WERI-Rb-1 (cell line): ENCODE measurements around the gene ANAPC1.
"Not testable (repeated sequence)": the region's sequence is repeated elsewhere in the genome, so short reads cannot be mapped to it uniquely, and the experiment has no call there.

ENCODE experiments used
- DNase-seq: peaks from one replicate; pipeline ENCODE4 v3.0.0-alpha.2; 2020
- H3K27ac ChIP-seq: fragments of 250-450 bp; sonication (Bioruptor Pico); 2 replicates; pipeline ENCODE4 v1.5.1; 2020; ENCODE audit warnings: mild to moderate bottlenecking, moderate library complexity
- H3K27me3 ChIP-seq: fragments of 250-450 bp; sonication (Bioruptor Pico); 2 replicates; pipeline ENCODE4 v1.5.1; 2021; ENCODE audit warnings: mild to moderate bottlenecking, low read depth, moderate library complexity; ENCODE audit not compliant: insufficient read depth, severe bottlenecking
- H3K36me3 ChIP-seq: fragments of 250-450 bp; sonication (Bioruptor Pico); 2 replicates; pipeline ENCODE4 v1.5.1; 2020; ENCODE audit warnings: mild to moderate bottlenecking, moderate library complexity
- H3K4me3 ChIP-seq: 2 replicates; pipeline ENCODE4 v1.5.1; 2011; ENCODE audit warnings: low read depth, mild to moderate bottlenecking, control low read depth, low read length
- H3K9me3 ChIP-seq: fragments of 250-450 bp; sonication (Bioruptor Pico); 2 replicates; pipeline ENCODE4 v1.5.1; 2021; ENCODE audit warnings: mild to moderate bottlenecking, moderate library complexity; ENCODE audit not compliant: severe bottlenecking
- TF ChIP-seq, protein P1 (sequence below): IDR thresholded peaks from 2 replicates; pipeline ENCODE4 v1.5.1; 2011; ENCODE audit warnings: low read depth, mild to moderate bottlenecking, control low read depth, inconsistent platforms, low read length

ANAPC1 gene

DNA sequence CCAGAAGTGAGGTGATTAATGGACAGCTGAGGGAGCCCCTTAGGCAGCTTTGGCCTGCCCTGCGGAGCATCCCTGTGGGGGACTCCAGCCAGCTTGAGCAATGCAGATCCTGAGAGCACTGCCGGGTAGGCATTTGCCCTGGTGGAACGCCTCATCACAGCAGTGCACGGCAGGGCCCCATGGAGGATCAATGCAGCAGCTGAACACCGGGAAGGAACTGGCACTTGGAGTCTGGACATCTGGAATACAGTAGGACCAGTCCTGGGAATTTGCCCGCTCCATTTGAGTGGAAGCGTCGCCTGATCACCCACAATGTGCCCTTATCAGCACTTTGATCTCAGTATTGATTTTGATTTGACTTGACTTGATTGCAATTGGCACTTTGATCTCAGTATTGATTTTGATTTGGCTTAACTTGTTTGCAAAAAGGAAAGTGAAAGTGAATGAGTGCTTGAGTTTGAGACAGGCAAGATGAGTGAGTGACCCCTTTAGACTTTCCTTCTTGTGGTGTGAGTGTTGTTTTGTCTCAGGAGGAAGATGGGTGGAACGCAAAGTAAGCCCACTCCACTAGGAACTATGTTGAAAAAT is 123.2 kb downstream of the ANAPC1 start:
- not testable (repeated sequence) for H3K27ac ChIP-seq, DNase-seq, H3K27me3 ChIP-seq, H3K4me3 ChIP-seq, H3K36me3 ChIP-seq, H3K9me3 ChIP-seq

DNA sequence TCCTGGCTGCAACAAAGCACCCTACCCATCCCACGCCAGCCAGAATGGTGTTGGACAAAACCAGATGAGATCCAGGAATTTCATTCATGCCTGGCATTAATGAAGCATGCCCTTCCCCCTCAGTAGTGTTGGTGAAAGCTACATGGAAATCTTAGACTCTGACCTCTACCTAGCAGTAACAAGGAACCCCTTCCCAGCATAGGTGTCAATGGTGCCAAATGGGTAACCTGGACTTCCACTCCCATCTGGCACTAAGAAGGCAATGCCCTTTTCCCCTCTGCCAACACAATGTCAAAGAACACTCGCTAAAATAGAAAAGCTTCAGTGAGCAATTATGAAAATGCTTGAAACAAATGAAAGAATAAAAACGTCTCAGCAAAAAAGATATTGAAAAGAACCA is 131.5 kb downstream of the ANAPC1 start:
- H3K27me3 ChIP-seq, H3K27ac ChIP-seq, H3K36me3 ChIP-seq, H3K9me3 ChIP-seq, DNase-seq, H3K4me3 ChIP-seq: not testable (repeated sequence)

DNA sequence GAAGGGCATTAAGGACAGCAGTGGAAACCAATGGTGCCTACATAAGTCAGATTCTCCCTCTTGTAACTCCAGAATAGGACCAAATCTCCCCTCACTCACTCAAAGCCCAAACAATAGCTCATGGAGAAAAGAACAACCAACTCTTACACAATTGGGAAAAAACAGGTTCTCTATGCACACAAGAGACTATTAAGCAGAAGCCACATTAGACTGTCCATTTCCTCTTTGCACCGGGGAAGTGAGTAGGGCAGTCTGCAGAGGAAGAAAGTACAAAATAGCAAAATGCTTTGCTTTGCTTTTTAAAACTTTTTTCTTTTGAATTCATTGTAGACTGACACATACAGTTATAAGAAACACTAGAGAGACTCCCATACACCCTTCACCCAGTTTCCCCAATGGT is 133.4 kb downstream of the ANAPC1 start:
- H3K4me3 ChIP-seq, H3K27ac ChIP-seq, H3K9me3 ChIP-seq, H3K36me3 ChIP-seq, H3K27me3 ChIP-seq, DNase-seq: not testable (repeated sequence)

DNA sequence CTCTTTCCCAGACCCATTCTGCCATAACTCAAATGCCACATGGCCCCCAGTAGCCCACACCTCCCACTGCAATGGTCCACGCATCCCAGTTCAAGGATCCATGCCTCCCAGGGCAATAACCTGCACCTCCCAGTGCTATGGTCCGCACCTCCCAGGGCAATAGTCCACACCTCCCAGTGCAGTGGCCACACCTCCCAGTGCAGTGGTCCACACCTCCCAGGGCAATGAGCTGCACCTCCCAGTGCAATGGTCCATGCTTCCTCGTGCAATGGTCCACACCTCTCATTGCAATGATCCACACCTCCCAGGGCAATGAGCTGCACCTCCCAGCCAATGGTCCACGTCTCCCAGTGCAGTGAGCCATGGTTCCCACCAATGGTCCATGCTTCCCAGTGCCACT is 135.6 kb downstream of the ANAPC1 start:
- not testable (repeated sequence) for H3K27me3 ChIP-seq, H3K27ac ChIP-seq, H3K9me3 ChIP-seq, H3K4me3 ChIP-seq, DNase-seq, H3K36me3 ChIP-seq

DNA sequence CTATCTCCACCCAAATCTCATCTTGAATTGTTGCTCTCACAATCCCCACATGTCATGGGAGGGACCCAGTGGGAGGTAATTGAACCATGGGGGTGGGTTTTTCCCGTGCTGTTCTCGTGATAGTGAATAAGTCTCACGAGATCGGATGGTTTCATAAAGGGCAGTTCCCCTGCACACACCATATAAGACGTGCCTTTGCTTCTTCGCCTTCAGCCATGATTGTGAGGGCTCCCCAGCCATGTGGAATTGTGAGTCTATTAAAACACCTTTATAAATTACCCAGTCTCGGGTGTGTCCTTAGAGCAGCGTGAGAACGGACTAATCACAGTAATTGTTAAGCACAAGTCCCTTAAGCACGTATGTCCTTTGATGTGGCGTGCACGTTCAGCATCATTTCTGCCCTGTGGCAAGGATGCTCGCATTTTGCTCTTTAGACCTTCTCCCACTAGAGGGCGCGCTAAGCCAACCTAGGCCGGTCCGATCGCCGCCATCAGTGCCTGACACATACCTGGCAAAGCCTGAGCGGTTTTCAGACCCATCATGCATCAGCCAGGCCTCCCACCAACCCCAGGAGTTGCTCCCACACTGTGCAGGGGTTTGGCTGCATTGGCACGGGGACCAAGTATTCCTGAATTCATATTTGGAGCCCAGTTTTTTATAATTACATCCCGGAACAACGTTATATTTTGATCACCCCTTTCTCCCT is 136.4 kb downstream of the ANAPC1 start:
- not testable (repeated sequence) for H3K27ac ChIP-seq, H3K9me3 ChIP-seq, H3K36me3 ChIP-seq, H3K27me3 ChIP-seq, H3K4me3 ChIP-seq
- TF ChIP-seq, protein P1, sequence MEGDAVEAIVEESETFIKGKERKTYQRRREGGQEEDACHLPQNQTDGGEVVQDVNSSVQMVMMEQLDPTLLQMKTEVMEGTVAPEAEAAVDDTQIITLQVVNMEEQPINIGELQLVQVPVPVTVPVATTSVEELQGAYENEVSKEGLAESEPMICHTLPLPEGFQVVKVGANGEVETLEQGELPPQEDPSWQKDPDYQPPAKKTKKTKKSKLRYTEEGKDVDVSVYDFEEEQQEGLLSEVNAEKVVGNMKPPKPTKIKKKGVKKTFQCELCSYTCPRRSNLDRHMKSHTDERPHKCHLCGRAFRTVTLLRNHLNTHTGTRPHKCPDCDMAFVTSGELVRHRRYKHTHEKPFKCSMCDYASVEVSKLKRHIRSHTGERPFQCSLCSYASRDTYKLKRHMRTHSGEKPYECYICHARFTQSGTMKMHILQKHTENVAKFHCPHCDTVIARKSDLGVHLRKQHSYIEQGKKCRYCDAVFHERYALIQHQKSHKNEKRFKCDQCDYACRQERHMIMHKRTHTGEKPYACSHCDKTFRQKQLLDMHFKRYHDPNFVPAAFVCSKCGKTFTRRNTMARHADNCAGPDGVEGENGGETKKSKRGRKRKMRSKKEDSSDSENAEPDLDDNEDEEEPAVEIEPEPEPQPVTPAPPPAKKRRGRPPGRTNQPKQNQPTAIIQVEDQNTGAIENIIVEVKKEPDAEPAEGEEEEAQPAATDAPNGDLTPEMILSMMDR = peak; percentile 38
- DNase-seq = peak; percentile 70

DNA sequence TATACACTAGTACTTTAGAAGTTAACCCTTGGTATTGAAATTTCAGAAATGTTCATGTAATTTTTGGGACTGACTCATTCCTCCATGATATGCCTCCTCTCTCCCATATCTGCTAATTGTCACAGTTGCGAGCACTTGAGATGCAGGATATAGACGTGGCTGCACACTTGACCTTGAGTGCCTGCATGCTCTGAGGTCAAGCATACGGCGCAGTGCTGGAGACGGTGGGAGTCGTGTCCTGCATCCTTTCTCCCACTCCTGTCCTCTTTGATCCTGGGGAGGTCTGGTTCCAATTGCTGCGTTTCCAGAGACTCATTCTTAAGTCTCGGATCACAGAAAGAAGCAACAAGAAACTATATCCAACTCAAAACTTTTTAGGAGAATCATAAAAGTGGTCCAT is 139.2 kb downstream of the ANAPC1 start:
- H3K4me3 ChIP-seq, H3K27ac ChIP-seq, H3K9me3 ChIP-seq, DNase-seq, H3K36me3 ChIP-seq, H3K27me3 ChIP-seq: not testable (repeated sequence)

DNA sequence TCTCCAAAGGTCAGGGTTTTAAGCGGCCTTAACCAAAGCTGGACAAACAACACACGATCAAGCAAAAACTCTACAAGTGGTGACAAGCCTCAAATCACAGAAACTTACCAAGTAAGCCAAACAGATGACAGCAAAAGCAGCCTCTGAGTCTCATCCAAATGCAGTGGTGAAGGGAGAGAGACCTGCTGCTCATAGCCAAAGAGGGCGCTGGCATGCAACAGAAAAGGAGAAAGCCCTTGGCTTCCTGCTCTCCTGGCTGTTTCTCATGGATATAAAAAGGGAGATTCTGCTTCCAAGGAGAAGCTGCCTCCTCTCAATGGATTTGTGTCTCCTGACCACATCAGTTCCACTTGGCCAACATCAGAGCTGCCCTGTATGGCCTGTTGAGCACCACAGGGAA is 142.5 kb downstream of the ANAPC1 start:
- H3K27ac ChIP-seq, DNase-seq, H3K4me3 ChIP-seq, H3K27me3 ChIP-seq, H3K36me3 ChIP-seq, H3K9me3 ChIP-seq: not testable (repeated sequence)

DNA sequence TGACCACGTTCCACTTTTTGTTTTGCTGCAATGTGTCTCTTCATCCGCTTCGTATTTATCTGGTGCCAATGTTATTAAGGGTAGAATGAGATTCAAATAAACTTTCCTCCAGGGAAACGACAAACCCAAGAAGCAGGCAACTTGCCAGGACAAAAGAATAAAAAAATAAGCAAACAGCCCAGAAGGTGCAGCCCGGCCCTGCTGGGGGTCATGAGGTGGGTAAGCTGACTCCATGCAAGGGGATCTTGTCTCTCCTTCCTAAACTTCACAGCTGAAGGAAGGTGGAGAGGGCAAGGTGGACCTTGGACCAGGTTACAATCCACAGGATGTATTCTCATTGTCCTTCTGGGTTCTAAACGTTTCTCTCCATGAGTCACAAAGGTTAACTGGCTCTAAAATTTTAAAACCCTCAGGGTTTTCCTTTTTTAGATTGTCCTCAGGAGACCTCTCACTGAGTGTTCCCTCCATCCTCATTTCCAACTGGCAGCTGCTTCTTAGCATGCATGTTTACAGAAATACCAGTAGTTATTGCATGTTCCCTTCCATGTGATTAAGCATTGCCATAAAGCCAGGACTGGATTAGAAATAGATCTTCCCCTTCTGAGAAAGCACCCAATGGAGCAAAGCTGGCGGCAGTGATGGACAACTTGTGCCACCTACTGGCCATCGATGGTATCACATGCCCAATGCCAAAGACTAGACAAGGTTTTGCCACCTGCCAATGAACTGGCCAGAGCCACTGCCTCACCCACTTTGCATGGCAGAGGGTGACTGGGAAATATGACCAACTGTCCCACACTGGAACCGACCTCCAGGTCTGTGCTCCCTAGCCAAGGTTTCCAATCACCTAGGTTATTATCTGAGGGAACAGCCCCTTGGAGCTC is 147.9 kb downstream of the ANAPC1 start:
- H3K9me3 ChIP-seq, H3K27me3 ChIP-seq, DNase-seq, H3K4me3 ChIP-seq, H3K27ac ChIP-seq, H3K36me3 ChIP-seq: not testable (repeated sequence)

DNA sequence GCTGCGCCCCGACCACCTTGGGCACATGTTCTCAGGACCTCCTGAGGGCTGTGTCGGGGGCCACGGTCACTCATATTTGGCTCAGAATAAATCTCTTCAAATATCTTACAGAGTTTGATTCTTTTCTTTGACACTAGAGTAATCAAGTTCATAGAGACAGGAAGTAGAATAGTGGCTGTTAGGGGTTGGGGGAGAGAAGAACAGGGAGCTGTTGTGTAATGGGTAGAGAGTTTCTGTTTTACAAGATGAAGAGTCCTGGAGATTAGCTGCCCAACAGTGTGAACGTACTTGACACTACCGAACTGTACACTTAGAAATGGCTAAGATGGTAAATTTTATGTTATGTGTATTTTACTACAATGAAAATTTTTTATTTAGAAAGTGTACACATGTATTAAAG is 148.6 kb downstream of the ANAPC1 start:
- H3K36me3 ChIP-seq, DNase-seq, H3K27me3 ChIP-seq, H3K4me3 ChIP-seq, H3K27ac ChIP-seq, H3K9me3 ChIP-seq: not testable (repeated sequence)

DNA sequence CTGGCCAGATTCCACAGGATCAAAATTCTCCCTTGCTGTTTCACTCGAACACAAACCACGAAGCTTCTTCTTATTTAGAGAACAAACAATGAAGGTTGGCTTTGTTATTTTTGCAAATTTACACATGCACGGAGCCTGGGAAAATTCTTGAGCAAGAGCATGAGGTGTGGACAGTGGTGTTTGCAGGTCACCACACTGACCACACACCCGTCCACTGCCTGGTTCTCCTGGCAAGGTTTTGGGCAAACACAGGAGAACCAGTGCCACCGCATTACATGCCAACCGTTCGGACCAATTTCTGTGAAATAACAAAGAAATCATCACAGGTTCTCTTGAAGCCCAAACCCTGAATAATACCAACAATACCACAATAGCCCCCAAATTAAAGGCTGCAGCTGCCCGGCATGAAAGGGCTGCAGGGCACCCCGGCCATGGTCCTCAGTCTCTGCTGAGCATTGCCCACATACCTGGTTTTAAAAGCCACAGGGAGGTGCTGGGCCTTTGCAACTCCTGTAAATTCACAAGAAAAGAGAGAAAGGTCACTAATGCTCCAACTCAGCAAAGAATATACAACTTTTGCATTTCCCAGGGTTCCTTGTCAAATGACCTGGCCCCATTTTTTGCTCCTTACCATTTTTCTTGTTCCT is 154.1 kb downstream of the ANAPC1 start:
- H3K36me3 ChIP-seq, H3K27ac ChIP-seq, DNase-seq, H3K4me3 ChIP-seq, H3K27me3 ChIP-seq, H3K9me3 ChIP-seq: not testable (repeated sequence)

DNA sequence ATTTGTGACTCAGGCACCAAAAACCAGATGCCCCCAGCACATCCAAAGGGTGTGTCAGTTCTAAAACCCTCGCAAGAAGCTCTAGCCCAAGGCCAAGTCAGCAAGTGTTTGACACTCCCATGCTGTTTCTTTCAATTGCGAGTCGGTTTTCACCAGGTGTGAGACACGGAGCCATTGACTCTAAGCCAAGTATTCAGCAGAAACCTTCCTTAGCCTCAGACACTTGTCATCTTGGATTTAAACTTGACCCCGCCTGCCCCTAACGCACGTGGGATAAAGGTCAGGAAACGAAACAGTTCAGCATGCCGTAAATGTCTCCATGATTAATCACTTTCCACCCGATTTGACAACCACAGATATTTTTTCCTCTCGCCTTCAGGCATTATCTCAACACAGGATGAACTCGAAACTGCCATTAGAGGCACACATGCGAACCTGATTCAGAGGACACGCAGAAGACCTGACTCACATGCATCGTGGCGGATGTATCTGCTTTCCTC is 156.3 kb downstream of the ANAPC1 start:
- not testable (repeated sequence) for H3K27ac ChIP-seq, H3K36me3 ChIP-seq, H3K4me3 ChIP-seq, H3K9me3 ChIP-seq, DNase-seq, H3K27me3 ChIP-seq
